Heart left ventricle (tissue), 13 donors: Measurements from ENCODE around the gene SORL1.

Source experiments
- POLR2A ChIP-seq, 2 donors: fragments of 450-650 bp; IDR thresholded peaks; one replicate each; pipeline ENCODE4 v1.6.1; 2017; ENCODE audit warnings: antibody characterized with exemption in 2 of 2, mild to moderate bottlenecking in 2 of 2, moderate library complexity in 2 of 2
- TF ChIP-seq, protein P1 (sequence below), 12 donors: fragments of 200-600 bp; sonication (generic) in 4 of 12; IDR thresholded peaks; one replicate each; pipeline versions ENCODE4 v1.5.0 to v1.8.0; 2018 to 2022; ENCODE audit warnings: antibody characterized with exemption in 12 of 12, mild to moderate bottlenecking in 5 of 12
- donor health status: ischemic (EF 13 %, LVEDD 7.1; RV severe dilation, severe dysfunction).
- donor health status: DM: no; HTN: yes; CAD: no.
- donor health status: DM: no; HTN: no; CAD: no.
- donor health status: ischemic (EF 25% LVEDD 6.9; RV normal size, moderate dysfunction).
- donor health status: ischemic (EF 25% LVEDD 5.7; RV mildly dilated, moderate dysfunction).
- donor health status: ischemic (EF 35%, LVEDD 5.7; RV mildly dilated, moderate dysfunction).
- donor health status: nonischemic (EF 11% LVEDD 7.7; RV severe dilation, severe dysfunction).
- donor health status: DM: yes; HTN: yes; CAD: no.
- donor health status: PGD.
- donor health status: ischemic (EF 29% LVEDD 5.4; RV normal size, mild dysfunction).
- donor health status: nonischemic (EF 23%, LVEDD 6.1; RV moderate dilation, normal function).

DNA sequence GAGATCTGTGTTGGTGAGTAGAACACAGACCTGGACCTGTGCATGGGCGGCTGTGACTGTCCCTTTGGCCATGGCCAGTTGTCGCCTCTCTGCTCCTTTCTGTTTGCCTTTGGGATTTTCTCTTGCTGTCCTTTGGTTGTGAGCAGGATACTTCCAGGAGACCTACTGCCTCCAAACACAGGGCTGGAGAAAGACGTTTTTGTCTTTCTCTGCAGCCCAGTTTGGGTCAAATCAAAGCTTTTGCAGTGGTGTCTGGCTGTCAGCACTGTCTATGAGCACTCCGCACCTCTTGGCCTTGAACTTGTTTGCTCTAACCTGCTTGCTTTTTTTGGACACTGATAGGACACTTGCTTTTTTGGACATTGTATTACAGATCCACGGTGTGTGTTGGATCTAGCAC is 109.6 kb downstream of the SORL1 start:
- TF ChIP-seq, protein P1, sequence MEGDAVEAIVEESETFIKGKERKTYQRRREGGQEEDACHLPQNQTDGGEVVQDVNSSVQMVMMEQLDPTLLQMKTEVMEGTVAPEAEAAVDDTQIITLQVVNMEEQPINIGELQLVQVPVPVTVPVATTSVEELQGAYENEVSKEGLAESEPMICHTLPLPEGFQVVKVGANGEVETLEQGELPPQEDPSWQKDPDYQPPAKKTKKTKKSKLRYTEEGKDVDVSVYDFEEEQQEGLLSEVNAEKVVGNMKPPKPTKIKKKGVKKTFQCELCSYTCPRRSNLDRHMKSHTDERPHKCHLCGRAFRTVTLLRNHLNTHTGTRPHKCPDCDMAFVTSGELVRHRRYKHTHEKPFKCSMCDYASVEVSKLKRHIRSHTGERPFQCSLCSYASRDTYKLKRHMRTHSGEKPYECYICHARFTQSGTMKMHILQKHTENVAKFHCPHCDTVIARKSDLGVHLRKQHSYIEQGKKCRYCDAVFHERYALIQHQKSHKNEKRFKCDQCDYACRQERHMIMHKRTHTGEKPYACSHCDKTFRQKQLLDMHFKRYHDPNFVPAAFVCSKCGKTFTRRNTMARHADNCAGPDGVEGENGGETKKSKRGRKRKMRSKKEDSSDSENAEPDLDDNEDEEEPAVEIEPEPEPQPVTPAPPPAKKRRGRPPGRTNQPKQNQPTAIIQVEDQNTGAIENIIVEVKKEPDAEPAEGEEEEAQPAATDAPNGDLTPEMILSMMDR (IDR thresholded peaks at IDR 0.05): no peak
- no peak for TF ChIP-seq POLR2A (IDR thresholded peaks at IDR 0.05)
